Measurements from ENCODE around the gene ATG3.

DNA sequence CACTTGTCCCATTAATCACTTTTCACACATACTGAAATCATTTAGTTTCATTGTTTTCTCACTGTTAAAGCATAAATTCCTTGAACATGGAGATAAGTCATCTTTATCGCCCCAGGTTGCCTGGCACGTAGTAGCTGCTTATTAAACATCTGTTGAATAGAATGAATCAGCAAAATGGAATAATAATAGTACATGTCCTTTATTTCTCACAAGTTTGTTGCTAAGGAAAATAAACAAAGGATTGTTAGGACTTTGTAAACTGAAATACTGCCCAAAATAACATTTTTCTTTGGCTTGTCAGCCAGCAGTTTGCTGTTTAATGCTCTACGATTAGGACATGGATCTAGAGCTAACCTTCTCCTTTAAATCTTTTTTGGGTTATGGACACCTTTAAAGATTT is 17.9 kb upstream of the ATG3 start:
- TF ChIP-seq CTCF (IDR thresholded peaks at IDR 0.05) (no peak), POLR2A (IDR thresholded peaks at IDR 0.05) (no peak)
